Measurements from ENCODE around the gene LRRN3.

DNA sequence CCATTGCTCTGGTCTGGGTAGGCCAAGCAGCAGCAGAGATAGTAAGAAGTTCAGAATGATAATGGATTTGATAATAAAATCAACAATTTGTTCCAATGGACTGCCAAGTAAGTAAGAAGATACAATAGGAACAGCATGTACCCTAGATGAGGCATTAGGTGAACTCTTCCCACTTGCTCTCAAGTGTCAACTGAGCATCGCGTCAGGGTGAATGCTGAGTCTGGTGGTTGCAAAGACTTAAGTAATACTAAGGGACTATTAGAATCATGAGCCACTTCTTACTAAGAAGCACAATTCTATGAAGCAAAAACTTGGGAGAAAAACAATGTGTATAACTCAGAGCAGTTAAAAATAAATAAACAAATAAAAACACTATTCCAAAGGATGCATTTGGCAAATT, 54.5 kb downstream of the LRRN3 start:
- TF ChIP-seq, protein P1, sequence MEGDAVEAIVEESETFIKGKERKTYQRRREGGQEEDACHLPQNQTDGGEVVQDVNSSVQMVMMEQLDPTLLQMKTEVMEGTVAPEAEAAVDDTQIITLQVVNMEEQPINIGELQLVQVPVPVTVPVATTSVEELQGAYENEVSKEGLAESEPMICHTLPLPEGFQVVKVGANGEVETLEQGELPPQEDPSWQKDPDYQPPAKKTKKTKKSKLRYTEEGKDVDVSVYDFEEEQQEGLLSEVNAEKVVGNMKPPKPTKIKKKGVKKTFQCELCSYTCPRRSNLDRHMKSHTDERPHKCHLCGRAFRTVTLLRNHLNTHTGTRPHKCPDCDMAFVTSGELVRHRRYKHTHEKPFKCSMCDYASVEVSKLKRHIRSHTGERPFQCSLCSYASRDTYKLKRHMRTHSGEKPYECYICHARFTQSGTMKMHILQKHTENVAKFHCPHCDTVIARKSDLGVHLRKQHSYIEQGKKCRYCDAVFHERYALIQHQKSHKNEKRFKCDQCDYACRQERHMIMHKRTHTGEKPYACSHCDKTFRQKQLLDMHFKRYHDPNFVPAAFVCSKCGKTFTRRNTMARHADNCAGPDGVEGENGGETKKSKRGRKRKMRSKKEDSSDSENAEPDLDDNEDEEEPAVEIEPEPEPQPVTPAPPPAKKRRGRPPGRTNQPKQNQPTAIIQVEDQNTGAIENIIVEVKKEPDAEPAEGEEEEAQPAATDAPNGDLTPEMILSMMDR (IDR thresholded peaks at IDR 0.05): no peak
- no peak for TF ChIP-seq EZH2phosphoT487 (IDR thresholded peaks at IDR 0.05; ENCODE audit: borderline replicate concordance, low read depth)
- no peak for TF ChIP-seq RAD21 (IDR thresholded peaks at IDR 0.05; ENCODE audit: low read length)
- TF ChIP-seq TAF1 (IDR thresholded peaks at IDR 0.05; ENCODE audit: borderline replicate concordance, low read depth, low read length): no peak
- TF ChIP-seq, protein P2, sequence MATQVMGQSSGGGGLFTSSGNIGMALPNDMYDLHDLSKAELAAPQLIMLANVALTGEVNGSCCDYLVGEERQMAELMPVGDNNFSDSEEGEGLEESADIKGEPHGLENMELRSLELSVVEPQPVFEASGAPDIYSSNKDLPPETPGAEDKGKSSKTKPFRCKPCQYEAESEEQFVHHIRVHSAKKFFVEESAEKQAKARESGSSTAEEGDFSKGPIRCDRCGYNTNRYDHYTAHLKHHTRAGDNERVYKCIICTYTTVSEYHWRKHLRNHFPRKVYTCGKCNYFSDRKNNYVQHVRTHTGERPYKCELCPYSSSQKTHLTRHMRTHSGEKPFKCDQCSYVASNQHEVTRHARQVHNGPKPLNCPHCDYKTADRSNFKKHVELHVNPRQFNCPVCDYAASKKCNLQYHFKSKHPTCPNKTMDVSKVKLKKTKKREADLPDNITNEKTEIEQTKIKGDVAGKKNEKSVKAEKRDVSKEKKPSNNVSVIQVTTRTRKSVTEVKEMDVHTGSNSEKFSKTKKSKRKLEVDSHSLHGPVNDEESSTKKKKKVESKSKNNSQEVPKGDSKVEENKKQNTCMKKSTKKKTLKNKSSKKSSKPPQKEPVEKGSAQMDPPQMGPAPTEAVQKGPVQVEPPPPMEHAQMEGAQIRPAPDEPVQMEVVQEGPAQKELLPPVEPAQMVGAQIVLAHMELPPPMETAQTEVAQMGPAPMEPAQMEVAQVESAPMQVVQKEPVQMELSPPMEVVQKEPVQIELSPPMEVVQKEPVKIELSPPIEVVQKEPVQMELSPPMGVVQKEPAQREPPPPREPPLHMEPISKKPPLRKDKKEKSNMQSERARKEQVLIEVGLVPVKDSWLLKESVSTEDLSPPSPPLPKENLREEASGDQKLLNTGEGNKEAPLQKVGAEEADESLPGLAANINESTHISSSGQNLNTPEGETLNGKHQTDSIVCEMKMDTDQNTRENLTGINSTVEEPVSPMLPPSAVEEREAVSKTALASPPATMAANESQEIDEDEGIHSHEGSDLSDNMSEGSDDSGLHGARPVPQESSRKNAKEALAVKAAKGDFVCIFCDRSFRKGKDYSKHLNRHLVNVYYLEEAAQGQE (IDR thresholded peaks at IDR 0.05; ENCODE audit: low read depth, low read length): no peak
- TF ChIP-seq EP300 (IDR thresholded peaks at IDR 0.05; ENCODE audit: borderline replicate concordance in 1 of 2, low read depth in 1 of 2, low read length in 1 of 2): no peak
- no peak for TF ChIP-seq MEF2A (IDR thresholded peaks at IDR 0.05; ENCODE audit: borderline replicate concordance, low read depth)
- no peak for TF ChIP-seq SMC3 (IDR thresholded peaks at IDR 0.05; ENCODE audit: low read depth, low read length)
- no peak for TF ChIP-seq FOXM1 (IDR thresholded peaks at IDR 0.05; ENCODE audit: low read depth)
- no peak for TF ChIP-seq POLR2AphosphoS5 (IDR thresholded peaks at IDR 0.05; ENCODE audit: low read depth, low read length)
- no peak for TF ChIP-seq RXRA (IDR thresholded peaks at IDR 0.05; ENCODE audit: borderline replicate concordance, low read depth)
- TF ChIP-seq, protein P3, sequence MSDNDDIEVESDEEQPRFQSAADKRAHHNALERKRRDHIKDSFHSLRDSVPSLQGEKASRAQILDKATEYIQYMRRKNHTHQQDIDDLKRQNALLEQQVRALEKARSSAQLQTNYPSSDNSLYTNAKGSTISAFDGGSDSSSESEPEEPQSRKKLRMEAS (IDR thresholded peaks at IDR 0.05; ENCODE audit: low read depth): no peak
- TF ChIP-seq YY1 (IDR thresholded peaks at IDR 0.05; ENCODE audit: low read depth): no peak

All from SK-N-SH (cell line).